ENCODE data around the gene CPE.
A peak's percentile ranks its signal among the peaks of the same experiment; 100 is the strongest.

DNA sequence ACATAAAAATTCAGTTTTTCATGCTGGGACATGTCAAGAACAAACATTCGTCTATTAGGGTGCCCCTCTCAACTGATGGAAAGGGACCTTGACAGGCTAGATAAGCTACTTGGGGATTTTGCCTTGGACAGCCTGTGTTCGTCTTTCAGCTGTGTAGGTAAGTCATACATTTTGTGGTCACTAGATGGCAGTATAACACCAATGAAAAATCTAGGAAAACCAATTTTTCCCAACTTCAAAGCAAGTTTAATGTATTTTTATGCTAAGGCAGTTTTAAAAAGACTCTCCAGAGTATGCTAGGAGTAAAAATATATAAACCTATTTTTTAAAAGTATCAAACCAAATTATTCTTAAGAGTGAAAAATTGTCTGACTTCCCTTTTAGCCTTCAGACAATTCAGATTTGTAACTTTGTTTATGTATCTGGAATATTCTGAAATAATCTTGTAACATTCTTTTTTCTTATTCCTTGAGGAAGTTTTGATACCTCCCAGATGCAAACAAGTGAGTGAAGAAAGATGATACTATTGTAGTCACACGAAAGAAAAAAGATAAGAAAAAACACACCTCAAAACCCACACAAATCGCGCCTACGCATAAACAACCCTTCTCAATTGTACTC, 158.3 kb downstream of the CPE start:
- TF ChIP-seq, protein P1, sequence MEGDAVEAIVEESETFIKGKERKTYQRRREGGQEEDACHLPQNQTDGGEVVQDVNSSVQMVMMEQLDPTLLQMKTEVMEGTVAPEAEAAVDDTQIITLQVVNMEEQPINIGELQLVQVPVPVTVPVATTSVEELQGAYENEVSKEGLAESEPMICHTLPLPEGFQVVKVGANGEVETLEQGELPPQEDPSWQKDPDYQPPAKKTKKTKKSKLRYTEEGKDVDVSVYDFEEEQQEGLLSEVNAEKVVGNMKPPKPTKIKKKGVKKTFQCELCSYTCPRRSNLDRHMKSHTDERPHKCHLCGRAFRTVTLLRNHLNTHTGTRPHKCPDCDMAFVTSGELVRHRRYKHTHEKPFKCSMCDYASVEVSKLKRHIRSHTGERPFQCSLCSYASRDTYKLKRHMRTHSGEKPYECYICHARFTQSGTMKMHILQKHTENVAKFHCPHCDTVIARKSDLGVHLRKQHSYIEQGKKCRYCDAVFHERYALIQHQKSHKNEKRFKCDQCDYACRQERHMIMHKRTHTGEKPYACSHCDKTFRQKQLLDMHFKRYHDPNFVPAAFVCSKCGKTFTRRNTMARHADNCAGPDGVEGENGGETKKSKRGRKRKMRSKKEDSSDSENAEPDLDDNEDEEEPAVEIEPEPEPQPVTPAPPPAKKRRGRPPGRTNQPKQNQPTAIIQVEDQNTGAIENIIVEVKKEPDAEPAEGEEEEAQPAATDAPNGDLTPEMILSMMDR (IDR thresholded peaks at IDR 0.05) = peak; percentile 20 to 78 (median 68)
- TF ChIP-seq POLR2A (IDR thresholded peaks at IDR 0.05) = no peak
